ENCODE results near the gene CCDC47.
"Not testable (repeated sequence)": the region's sequence is repeated elsewhere in the genome, so short reads cannot be mapped to it uniquely, and the experiment has no call there.

The CCDC47 gene

DNA sequence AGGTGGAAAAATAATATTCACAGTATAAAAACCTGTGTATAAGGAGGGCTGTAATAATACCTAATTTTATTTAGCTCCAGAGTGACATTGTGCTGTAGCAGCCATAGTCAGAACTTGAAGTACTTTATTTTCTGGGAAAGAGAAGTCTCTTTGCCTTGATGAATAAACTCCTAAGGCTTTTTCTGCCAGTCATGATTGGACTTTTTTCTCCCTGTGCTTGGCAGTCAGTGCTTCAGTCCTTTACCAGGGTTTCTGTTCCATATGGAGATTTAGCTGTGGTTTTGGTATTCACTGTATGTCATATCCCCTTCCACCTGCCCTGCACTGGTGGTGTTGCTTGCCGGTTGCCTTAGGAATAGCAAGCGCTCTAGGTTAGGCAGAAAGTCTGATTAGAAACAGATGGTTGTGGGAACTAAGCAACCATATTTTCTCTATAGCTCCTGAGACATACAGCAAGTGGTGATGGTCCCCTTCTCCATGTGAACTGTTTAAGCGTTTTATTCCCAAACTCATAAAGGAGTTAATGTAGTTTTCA lies 25.2 kb upstream of the CCDC47 start:
- TF ChIP-seq ZFX (IDR thresholded peaks at IDR 0.05) (no peak), CTCF (conservative IDR thresholded peaks at IDR 0.05) (no peak)
- no peak overlapping the region for H3K27ac ChIP-seq

- H3K27ac ChIP-seq, result not testable (repeated sequence)
Measured at GRCh38 chr17:63796375-63796774, 23.0 kb upstream of the CCDC47 start.

DNA sequence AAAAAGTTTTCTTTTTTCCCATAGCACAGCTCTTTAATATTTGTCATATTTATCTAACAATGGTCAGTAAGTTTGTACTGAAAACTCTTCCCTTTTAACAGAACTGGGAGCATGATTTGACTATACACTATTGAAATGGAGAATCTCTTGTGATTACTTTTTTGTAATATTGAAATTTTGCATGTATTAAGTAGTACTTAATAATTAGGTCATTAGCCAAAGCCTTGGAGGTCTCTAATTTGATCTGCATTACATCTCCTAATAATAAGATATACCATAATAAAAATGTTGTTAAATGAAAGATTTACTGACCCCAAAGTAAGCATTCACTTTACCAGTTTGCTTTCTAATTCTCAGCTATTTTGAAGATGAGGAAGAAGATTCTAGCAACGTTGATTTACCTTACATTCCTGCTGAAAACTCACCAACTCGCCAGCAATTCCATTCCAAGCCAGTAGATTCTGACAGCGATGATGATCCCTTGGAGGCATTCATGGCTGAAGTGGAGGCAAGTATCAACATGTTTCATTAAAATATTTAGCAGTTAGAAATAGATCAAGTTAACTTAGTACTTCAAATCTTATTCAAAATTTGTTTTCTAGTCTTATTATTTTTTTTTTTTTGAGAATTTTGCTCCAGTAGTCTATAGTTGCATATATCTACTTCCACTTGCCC lies 18.8 kb upstream of the CCDC47 start:
- no peak overlapping the region for H3K27ac ChIP-seq
- TF ChIP-seq ZFX (IDR thresholded peaks at IDR 0.05) (no peak), CTCF (conservative IDR thresholded peaks at IDR 0.05) (no peak)

DNA sequence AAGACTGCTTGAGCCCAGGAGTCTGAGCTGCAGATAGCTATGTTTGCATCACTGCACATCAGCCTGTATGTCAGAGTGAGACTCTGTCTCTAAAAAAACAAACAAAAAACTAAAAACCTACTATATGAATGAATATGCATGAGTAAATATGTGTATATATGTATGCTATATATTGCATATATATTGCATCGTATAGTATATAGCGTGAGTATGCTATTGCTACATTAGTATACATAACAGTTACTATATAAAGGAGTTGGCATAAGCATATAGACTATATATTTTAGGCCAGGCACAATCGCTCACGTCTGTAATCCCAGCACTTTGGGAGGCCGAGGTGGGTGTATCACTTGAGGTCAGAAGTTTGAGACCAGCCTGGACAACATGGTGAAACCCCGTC lies 16.7 kb upstream of the CCDC47 start:
- H3K27ac ChIP-seq, result no peak overlapping the region
- TF ChIP-seq ZFX (IDR thresholded peaks at IDR 0.05), result no peak
- no peak for TF ChIP-seq CTCF (conservative IDR thresholded peaks at IDR 0.05)

DNA sequence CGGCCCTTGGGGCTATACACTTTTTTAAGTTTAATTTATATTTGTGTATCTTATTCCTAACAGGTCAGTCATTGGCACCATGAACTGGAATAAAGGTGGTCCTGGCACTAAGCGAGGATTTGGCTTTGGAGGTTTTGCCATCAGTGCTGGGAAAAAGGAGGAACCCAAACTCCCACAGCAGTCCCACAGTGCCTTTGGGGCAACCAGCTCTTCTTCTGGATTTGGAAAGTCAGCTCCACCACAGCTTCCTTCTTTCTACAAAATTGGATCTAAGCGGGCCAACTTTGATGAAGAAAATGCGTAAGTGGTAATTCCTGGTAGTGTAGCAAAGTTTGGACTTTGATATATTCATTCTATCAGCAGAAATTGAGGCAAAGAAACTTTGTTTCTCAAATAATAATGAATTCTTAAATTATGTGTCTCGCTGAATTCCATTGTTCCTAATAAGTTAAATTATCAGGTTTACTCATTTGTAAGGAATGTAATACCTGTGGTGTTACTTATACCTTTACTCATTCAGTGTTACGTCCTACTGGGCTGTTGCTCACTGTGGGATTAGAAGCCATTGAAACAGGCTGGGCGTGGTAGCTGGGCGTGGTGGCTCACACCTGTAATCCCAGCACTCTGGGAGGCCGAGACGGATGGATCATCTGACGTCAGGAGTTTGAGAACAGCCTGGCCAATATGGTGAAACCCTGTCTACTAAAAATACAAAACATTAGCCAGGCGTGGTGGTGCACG lies 13.7 kb upstream of the CCDC47 start:
- TF ChIP-seq CTCF (conservative IDR thresholded peaks at IDR 0.05), result no peak
- TF ChIP-seq ZFX (IDR thresholded peaks at IDR 0.05), result no peak
- no peak overlapping the region for H3K27ac ChIP-seq

DNA sequence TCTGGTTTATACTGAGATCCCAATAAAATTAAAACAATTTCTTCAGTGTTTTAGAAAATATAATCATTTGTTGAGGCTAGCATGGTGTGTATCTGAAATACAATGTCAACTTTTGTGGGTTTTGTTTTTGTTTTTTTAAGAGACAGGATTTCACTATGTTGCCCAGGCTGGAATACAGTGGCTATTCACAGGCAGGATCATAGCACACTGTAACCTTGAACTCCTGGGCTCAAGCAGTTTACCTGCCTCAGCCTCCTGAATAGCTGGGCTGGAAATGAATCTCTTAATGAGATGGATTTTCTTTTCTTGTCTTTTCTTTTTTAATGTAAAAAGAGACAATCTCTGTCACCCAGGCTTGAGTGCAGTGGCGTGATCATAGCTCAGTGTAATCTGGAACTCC lies 12.7 kb upstream of the CCDC47 start:
- no peak overlapping the region for H3K27ac ChIP-seq
- no peak for TF ChIP-seq ZFX (IDR thresholded peaks at IDR 0.05)
- no peak for TF ChIP-seq CTCF (conservative IDR thresholded peaks at IDR 0.05)

- TF ChIP-seq ZFX (IDR thresholded peaks at IDR 0.05) (no peak), CTCF (conservative IDR thresholded peaks at IDR 0.05) (no peak)
- no peak overlapping the region for H3K27ac ChIP-seq
Measured at GRCh38 chr17:63785556-63785955, 12.2 kb upstream of the CCDC47 start.
